Pons (tissue), 1 donor: ENCODE data around the gene PCDHB16.

Experiments used
- DNase-seq: peaks from one replicate; pipeline ENCODE4 v3.0.0-alpha.2; 2016; ENCODE audit warnings: low spot score

PCDHB16 gene

DNA sequence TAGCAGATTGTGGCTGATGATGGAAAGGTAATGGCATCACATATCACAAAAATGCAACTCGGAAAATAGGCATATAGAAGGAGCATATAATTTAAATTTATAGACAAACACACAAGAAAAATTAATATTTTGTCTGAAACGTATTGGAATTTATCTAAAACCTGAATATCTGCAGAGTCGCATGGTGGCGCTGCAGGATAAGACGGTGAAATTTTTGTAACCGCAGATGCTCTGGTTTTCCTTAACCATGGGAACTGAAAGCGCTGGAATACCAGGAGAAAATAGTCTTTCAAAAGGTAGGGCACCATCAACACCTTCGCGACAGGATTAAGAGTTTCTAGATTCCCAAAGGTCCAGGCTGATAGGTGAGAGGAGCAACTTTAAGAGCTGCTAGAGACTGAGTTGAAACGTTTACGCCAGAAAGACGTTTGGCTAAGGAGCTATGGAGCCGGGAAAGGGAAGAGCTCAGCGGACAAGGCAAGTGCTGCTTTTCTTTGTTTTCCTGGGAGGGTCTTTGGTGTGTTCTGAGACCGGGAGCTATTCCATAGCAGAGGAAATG, 52.0 kb downstream of the PCDHB16 start:
- DNase-seq, result no peak
